ENCODE results near the gene NT5C1A. TPM values are rescaled to one million over a fixed set of nuclear protein-coding genes. Genes with fewer than 3 reads are reported as not detected.

Gene NT5C1A
- total RNA-seq, 1 experiment from 2014 or later = not detected

DNA sequence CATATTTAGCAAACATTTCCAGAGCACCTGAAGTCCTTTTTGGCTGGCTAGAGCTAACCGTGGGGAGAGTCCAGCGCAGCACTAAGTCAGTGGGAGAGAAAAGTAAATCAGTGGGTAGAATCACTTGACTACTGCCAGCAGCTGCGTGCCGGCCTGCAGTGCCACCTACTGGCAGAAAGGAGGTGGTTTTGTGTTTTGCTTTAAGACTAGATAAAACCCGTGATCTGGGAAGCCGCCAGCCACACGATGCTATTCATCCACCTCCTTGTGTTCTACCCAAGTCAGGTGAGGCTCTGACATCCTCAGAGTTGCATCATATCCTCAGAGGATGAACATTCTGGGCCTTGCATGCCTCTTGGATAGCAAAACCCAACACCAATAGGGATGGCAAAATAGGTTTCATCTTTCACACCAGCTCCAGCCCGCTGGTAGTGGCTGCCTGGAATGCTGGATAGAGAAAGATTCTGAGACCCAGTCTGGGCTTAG, 18.3 kb downstream of the NT5C1A start:
- Histone ChIP-seq H4K20me1 (ENCODE audit: low read length) (no peaks in the 10 kb centered on the region), H3K4me1 (ENCODE audit: insufficient read depth, low read length) (no peaks in the 10 kb centered on the region), H3K9ac (ENCODE audit: low read length) (no peak overlapping the region), H3K4me2 (ENCODE audit: low read length) (peak overlapping the region; percentile 73), H3K27ac (ENCODE audit: low read length) (no peak overlapping the region), H3K9me3 (ENCODE audit: low read length) (no peaks in the 10 kb centered on the region), H2AFZ (ENCODE audit: low read length) (peak overlapping the region; percentile 64), H3K9me2 (replicated peaks; ENCODE audit: low read length) (no peaks in the 10 kb centered on the region), H3K79me2 (ENCODE audit: low read length) (no peaks in the 10 kb centered on the region), H3K27me3 (ENCODE audit: low read length) (no peaks in the 10 kb centered on the region), H3F3A (ENCODE audit: low read length, unreplicated experiment) (no peaks in the 10 kb centered on the region), H3K36me3 (ENCODE audit: low read depth, low read length) (no peaks in the 10 kb centered on the region), H3K4me3 (ENCODE audit: low read length) (no peak overlapping the region)
- peak; percentile 88 for ATAC-seq
- peak; percentile 81 for DNase-seq
- no peak for TF ChIP-seq EZH2 (IDR thresholded peaks at IDR 0.05; ENCODE audit: low read length, unreplicated experiment)
- TF ChIP-seq, protein P1, sequence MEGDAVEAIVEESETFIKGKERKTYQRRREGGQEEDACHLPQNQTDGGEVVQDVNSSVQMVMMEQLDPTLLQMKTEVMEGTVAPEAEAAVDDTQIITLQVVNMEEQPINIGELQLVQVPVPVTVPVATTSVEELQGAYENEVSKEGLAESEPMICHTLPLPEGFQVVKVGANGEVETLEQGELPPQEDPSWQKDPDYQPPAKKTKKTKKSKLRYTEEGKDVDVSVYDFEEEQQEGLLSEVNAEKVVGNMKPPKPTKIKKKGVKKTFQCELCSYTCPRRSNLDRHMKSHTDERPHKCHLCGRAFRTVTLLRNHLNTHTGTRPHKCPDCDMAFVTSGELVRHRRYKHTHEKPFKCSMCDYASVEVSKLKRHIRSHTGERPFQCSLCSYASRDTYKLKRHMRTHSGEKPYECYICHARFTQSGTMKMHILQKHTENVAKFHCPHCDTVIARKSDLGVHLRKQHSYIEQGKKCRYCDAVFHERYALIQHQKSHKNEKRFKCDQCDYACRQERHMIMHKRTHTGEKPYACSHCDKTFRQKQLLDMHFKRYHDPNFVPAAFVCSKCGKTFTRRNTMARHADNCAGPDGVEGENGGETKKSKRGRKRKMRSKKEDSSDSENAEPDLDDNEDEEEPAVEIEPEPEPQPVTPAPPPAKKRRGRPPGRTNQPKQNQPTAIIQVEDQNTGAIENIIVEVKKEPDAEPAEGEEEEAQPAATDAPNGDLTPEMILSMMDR (conservative IDR thresholded peaks at IDR 0.05; ENCODE audit: low read depth, low read length) = peak; percentile 92
- ChIA-PET POLR2A (ENCODE audit: unreplicated experiment) (no interaction called here), CTCF (interaction anchor here (0.6 to 2.8 kb wide), 2 partner anchors 47 to 50 kb away, joined by 5 to 46 read pairs; no protein-coding TSS in a partner anchor)
- no TSS peak for BruUV-seq (replicated peaks)
- intact Hi-C loops (cut with micrococcal nuclease) = loop anchor here (1.0 kb wide), 1 partner anchor 47 kb away; no protein-coding TSS in a partner anchor

- Histone ChIP-seq H3K4me1 (ENCODE audit: insufficient read depth, low read length) (no peaks in the 10 kb centered on the region), H3K79me2 (ENCODE audit: low read length) (no peaks in the 10 kb centered on the region), H3K9ac (ENCODE audit: low read length) (no peak overlapping the region), H3K27ac (ENCODE audit: low read length) (no peak overlapping the region), H2AFZ (ENCODE audit: low read length) (no peak overlapping the region), H3K27me3 (ENCODE audit: low read length) (no peaks in the 10 kb centered on the region), H3K4me2 (ENCODE audit: low read length) (no peak overlapping the region), H3K9me3 (ENCODE audit: low read length) (no peaks in the 10 kb centered on the region), H4K20me1 (ENCODE audit: low read length) (no peaks in the 10 kb centered on the region), H3F3A (ENCODE audit: low read length, unreplicated experiment) (no peaks in the 10 kb centered on the region), H3K9me2 (replicated peaks; ENCODE audit: low read length) (no peaks in the 10 kb centered on the region), H3K4me3 (ENCODE audit: low read length) (no peak overlapping the region), H3K36me3 (ENCODE audit: low read depth, low read length) (no peaks in the 10 kb centered on the region)
- no TSS peak for BruUV-seq (replicated peaks)
- DNase-seq (no peak), ATAC-seq (no peak)
- ChIA-PET CTCF (interaction anchor here (2.8 kb wide), 1 partner anchor 46 kb away, joined by 46 read pairs; no protein-coding TSS in a partner anchor), POLR2A (ENCODE audit: unreplicated experiment) (no interaction called here)
- intact Hi-C loops (cut with micrococcal nuclease) = no loop called here
- no peak for TF ChIP-seq EZH2phosphoT487 (IDR thresholded peaks at IDR 0.05; ENCODE audit: borderline replicate concordance, low read length)
- no peak for TF ChIP-seq EZH2 (IDR thresholded peaks at IDR 0.05; ENCODE audit: low read length, unreplicated experiment)
- TF ChIP-seq, protein P1 (conservative IDR thresholded peaks at IDR 0.05; ENCODE audit: low read depth, low read length) = no peak
Observed at GRCh38 chr1:39652554-39652953, 19.4 kb downstream of the NT5C1A start.

GRCh38 chr1:39652105-39652504, 19.8 kb downstream of the NT5C1A start:
- DNase-seq (no peak), ATAC-seq (no peak)
- no peaks in the 10 kb centered on the region for H3K4me1 ChIP-seq (ENCODE audit: insufficient read depth, low read length)
- H2AFZ ChIP-seq (ENCODE audit: low read length) = no peak overlapping the region
- TF ChIP-seq, protein P1 (conservative IDR thresholded peaks at IDR 0.05; ENCODE audit: low read depth, low read length) = no peak
- no peak for TF ChIP-seq EZH2phosphoT487 (IDR thresholded peaks at IDR 0.05; ENCODE audit: borderline replicate concordance, low read length)
- no peak for TF ChIP-seq EZH2 (IDR thresholded peaks at IDR 0.05; ENCODE audit: low read length, unreplicated experiment)
- H4K20me1 ChIP-seq (ENCODE audit: low read length) = no peaks in the 10 kb centered on the region
- no peaks in the 10 kb centered on the region for H3K9me3 ChIP-seq (ENCODE audit: low read length)
- no peak overlapping the region for H3K4me3 ChIP-seq (ENCODE audit: low read length)
- H3K27ac ChIP-seq (ENCODE audit: low read length) = no peak overlapping the region
- H3K4me2 ChIP-seq (ENCODE audit: low read length) = no peak overlapping the region
- H3K9ac ChIP-seq (ENCODE audit: low read length) = no peak overlapping the region
- no peaks in the 10 kb centered on the region for H3K27me3 ChIP-seq (ENCODE audit: low read length)
- no TSS peak for BruUV-seq (replicated peaks)
- CTCF ChIA-PET = no interaction called here
- H3K9me2 ChIP-seq (replicated peaks; ENCODE audit: low read length) = no peaks in the 10 kb centered on the region
- no peaks in the 10 kb centered on the region for H3K79me2 ChIP-seq (ENCODE audit: low read length)
- intact Hi-C loops (cut with micrococcal nuclease) = no loop called here
- POLR2A ChIA-PET (ENCODE audit: unreplicated experiment) = no interaction called here
- no peaks in the 10 kb centered on the region for H3F3A ChIP-seq (ENCODE audit: low read length, unreplicated experiment)
- H3K36me3 ChIP-seq (ENCODE audit: low read depth, low read length) = no peaks in the 10 kb centered on the region
